ENCODE results near the gene IL32. TPM values are rescaled to one million over a fixed set of nuclear protein-coding genes. Genes with fewer than 3 reads are reported as not detected.
A peak's percentile ranks its signal among the peaks of the same experiment; 100 is the strongest.
"Not testable (repeated sequence)": the region's sequence is repeated elsewhere in the genome, so short reads cannot be mapped to it uniquely, and the experiment has no call there.

Gene IL32
- total RNA-seq, 1 donor from 2014 or later: 13.2 TPM

DNA sequence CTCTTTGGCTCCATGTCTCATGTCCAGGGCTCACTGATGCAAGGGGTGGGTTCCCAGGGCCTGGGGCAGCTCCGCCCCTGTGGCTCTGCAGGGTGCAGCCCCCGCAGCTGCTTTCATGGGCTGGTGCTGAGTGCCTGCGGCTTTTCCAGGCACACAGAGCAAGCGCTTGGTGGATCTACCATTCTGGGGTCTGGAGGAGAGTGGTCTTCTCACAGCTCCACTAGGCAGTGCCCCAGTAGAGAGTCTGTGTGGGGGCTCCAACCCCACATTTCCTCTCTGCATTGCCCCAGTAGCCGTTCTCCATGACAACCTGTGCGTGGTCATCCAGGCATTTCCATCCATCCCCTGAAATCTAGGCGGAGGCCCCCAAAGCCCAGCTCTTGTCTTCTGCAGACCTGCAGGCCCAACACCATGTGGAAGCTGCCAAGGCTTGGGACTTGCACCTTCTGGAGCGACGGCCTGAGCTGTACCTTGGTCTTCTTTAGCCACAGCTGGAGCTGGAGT lies 5.2 kb downstream of the IL32 start:
- no peak for DNase-seq (ENCODE audit: low spot score)

DNA sequence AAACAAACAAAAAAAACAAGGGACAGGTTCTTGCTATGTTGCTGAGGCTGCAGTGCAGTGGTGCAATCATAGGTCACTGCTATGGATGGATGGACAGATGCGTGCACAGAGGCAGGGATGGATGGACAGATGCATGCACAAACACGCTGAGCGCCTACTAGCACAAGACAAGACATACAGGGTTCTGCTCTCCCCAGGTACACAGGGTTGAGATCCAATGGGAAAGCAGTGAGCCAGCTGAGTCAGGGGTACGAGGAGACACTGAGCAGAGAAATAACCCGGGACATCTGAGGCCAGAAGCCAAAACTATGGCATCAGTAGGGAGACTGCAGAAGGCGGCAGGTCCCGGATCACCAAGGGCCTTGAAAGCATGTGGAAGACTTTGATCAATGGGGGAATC lies 6.2 kb downstream of the IL32 start:
- DNase-seq (ENCODE audit: low spot score): no peak

DNA sequence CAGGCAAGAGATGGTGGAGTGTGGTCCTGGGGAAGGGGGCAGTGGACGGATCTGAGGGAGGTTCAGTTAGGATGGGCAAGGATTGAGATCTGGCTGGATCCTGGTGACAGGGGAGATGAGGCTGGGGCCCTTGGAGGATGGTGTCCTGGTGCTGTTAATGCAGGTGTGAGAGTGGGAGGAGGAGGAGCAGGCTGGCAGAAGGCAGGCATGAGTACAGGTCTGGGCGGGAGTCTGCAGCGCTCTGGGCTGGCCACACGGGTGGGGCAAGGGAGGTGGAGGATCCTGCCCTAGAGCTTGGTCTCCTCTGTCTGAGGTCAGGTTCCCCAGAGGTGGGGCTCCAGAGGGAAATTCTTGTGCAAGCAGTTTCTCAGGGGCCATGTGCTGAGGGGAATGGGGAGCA lies 6.7 kb downstream of the IL32 start:
- not testable (repeated sequence) for DNase-seq (ENCODE audit: low spot score)

DNA sequence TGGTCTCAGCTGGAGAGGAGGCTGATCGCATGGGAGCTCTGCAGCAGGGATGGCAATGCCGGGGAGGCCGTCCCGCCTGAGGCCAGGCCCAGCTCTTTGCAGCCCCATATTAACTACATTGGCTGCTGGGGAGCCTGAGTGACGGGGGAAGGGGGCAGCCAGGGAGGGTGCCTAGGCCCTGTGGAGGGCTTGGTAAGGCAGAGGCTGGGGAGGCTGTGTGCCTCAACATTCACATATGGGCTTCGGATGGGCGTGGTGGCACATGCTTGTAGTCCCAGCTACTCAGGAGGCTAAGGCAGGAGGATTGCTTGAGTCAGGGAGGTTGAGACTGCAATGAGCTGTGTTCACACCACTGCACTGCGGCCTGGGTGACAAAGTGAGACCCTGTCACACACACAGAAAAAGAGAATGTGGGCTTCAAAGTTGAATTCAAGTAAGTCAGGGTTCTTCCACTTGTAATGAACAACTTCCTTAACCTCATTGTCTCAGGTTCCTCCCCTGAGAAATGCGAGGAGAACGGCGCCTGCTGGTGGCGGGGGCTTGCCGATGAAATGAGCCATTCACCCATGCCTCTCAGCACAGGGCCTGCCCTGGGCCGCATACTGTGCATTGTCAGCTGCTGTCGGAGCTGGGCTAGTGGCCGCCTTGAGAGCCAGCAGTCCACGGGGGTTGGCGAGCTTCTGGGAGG lies 7.3 kb downstream of the IL32 start:
- DNase-seq (ENCODE audit: low spot score): not testable (repeated sequence)

- no peak for DNase-seq (ENCODE audit: low spot score)
Measured at GRCh38 chr16:3073448-3073847, 8.0 kb downstream of the IL32 start.

- no peak for DNase-seq (ENCODE audit: low spot score)
Measured at GRCh38 chr16:3074860-3075522, 9.6 kb downstream of the IL32 start.

DNA sequence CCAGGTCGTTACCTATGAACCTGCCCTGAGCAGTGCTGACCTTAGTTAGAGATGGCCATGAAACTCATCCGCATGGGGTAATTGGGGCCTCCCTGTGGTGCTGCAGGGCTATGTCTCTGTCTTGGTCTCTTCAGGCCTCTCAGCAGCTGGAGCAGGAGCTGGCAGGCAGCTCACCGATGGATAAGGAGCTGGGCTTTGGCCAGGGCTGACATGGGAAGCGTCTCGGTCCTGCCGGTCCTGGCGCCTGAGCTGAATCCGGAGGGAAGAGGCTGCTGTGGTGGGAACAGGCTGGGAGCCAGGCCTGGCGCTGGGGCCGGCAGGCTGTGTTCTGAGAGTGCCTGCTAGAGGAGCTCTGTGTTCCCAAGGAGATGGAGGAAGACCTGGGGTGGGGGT lies 10.1 kb downstream of the IL32 start:
- peak; percentile 69 for DNase-seq (ENCODE audit: low spot score)

GRCh38 chr16:3075946-3076345 lies 10.5 kb downstream of the IL32 start:
- DNase-seq (ENCODE audit: low spot score): not testable (repeated sequence)

- DNase-seq (ENCODE audit: low spot score): no peak
Measured at GRCh38 chr16:3076577-3076976, 11.1 kb downstream of the IL32 start.

DNA sequence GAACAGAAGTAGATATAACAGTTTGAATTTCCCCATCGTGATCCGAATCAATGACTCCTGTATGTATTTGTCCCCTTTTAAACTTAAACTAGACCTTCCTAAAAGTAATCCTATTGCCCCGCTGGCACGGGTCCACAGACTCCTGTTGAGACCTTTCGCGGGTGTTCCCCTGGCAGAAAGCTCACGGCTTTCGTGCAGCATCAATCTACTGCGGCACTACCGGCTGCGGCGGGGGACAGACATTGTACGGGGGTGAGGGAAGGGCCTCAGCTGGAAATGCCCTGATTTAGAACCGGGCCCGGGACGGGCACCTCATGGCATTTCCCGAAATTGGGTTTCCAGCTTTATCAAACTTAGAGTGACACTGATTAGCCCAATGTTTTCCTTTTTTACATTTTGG lies 14.6 kb downstream of the IL32 start:
- DNase-seq (ENCODE audit: low spot score): no peak

DNA sequence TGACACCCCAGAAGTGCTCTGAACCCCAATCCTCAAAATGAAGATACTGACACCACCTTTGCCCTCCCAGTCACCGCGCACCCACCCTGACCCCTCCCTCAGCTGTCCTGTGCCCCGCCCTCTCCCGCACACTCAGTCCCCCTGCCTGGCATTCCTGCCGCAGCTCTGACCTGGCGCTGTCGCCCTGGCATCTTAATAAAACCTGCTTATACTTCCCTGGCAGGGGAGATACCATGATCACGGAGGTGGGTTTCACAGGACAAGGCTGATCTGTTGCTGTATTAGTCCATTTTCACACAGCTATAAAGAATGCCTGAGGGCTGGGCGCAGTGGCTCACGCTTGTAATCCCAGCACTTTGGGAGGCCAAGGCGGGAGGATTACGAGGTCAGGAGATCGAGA lies 16.5 kb downstream of the IL32 start:
- not testable (repeated sequence) for DNase-seq (ENCODE audit: low spot score)

GRCh38 chr16:3083408-3083807 lies 18.0 kb downstream of the IL32 start:
- DNase-seq (ENCODE audit: low spot score): not testable (repeated sequence)

DNA sequence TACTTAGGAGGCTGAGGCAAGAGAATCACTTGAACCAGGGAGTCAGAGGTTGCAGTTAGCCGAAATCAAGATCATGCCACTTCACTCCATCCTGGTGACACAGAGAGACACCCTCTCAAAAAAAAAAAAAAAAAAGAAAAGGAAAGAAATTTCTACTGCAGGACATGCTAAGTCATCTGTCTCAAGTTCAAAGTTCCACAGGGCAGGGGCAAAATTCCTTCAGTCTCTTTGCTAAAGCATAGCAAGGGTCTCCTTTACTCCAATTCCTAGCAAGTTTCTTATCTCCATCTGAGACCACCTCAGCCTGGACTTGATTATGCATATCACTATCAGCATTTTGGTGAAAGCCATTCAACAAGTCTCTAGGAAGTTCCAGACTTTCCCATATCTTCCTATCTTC lies 19.1 kb downstream of the IL32 start:
- DNase-seq (ENCODE audit: low spot score): no peak

DNA sequence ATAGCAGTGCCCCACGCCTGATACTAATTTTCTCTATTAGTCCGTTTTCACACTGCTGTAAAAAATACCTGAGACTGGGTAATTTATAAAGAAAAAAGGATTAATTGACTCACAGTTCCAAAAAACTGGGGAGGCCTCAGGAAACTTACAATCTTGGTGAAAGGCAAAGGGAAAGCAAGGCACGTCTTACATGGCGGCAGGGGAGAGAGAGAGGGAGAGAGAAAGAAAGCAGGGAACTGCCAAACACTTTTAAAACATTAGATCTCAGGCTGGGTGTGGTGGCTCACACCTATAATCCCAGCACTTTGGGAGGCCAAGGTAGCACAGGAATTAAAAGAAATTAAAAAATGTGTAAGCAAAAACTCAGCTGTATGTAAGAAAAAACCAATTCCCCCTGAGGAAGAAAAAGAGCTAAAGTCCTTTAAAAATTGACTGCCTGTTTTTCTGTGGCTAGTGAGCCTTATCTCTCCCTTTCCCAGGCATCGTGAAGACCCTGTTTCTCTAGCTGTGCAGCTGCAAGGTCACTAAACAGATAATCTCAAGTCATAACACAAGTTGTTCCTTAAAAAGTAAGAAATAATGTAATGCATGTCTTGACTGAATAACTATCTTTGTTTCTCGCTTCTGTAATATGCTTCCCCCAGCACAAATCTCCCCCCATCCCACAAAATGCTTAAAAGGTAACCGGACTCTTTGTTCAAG lies 19.7 kb downstream of the IL32 start:
- DNase-seq (ENCODE audit: low spot score): no peak

DNA sequence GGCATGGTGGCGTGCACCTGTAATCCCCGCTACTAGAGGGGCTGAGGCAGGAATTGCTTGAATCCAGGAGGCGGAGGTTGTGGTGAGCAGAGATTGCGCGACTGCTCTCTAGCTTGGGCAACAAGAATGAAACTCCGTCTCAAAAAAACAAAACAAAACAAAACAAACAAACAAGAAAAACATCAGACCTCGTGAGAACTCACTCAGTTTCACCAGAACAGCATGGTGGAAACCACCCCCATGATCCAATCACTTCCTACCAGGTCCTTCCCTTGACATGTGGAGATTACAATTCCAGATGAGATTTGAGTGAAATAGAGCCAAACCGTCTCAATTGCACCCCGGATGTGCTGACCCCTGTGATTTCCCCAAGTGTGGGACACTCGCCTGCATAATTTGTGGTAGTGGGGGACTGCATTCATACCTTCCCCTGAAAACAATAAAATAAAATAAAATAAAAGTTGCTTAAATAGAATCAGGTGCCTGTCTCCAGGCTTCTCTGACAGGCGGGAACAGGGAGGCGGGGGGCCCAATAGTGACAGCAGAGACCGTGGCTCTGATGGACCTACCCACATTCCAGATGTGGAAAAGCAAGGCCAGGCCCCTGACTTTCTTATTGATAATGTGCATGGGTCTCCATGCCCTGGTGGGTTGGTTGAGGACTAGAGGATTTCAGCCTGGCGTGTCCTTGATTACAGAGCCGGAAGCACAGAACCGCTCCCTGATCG lies 20.6 kb downstream of the IL32 start:
- DNase-seq (ENCODE audit: low spot score): no peak

- no peak for DNase-seq (ENCODE audit: low spot score)
Measured at GRCh38 chr16:3086596-3087242, 21.3 kb downstream of the IL32 start.

DNA sequence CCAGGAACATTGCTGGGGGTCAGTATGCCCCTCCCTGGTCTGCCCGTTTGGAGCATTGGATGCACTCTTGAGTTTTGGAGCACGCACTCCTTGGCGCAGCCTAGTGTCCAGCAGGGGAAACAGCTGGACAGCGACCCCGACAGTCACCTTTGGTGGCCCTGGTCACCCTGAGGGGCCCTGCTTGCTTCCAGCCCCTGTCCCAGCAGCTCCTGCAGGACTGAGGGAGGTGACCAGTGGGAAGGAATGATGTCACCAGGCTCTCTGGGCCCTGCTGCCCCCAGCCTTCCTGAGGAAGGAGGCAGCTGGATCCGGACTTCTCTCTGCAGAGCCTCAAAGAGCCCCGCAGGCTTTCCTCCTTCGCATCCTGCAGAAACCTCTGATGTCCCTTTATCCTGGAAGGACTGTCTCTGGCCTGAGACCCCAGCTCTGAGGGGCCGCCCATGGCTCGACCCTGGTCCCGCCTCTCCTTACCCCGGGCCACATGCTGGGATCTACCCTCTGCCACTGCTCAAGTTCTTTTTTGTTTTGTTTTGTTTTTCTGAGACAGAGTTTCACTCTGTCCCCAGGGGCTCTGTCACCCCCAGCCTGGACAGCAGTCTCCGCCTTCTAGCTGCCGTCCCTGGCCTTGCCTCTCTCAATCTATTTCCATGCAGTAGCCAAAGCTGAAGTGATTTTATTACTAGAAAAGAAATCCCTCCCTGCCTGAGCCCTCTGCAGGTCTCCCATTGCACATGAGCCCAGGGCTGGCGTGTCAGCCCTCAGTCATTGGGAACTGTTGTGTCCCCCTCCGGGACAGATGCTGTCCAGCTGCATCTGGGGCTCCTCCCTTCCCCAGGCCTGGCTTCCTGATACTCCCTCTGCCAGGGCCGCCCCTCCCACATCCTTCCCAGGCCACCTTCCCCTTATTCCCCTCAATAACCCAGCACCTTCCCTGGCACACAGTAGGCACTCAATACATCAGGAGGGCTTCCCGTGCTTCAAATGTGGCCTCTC lies 22.1 kb downstream of the IL32 start:
- no peak for DNase-seq (ENCODE audit: low spot score)

GRCh38 chr16:3088450-3088849 lies 23.0 kb downstream of the IL32 start:
- DNase-seq (ENCODE audit: low spot score): no peak

DNA sequence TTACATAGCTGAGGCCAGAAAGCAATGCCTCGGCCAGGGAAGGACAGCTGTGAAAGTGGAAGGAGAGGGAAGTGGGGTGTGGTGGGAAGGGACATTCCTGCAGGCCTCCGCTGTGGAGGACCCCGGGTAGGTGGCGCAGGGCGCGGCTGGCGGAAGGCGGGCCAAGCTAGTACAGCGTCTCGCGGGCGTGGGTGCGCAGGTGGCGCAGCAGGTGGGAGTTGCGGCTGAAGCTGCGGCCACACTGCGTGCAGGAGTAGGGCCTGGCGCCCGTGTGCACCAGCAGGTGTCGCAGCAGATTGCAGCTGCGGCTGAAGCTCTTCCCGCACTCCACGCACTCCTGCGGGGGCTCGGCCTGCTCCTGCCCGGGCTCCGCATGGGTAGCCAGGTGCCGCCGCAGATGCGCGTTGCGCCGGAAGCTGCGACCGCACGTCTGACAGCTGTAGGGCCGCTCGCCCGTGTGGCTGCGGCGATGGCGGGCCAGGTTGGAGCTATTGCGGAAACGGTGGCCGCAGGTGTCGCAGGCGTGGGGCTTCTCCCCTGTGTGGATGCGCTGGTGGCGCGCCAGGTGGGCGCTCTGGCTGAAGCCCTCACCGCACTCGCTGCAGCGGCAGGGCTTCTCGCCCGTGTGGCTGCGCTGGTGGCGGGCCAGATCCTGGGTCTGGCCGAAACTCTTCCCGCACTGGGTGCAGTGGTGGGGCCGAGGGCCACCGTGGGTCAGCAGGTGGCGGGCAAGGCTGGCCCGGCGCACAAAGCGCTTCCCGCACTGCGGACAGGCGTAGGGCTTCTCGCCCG lies 23.7 kb downstream of the IL32 start:
- no peak for DNase-seq (ENCODE audit: low spot score)
